Spinal cord (tissue), 10 donors: ENCODE data around the gene DKC1. TPM values are rescaled to one million over a fixed set of nuclear protein-coding genes. Genes with fewer than 3 reads are reported as not detected.
"Not testable (repeated sequence)": the region's sequence is repeated elsewhere in the genome, so short reads cannot be mapped to it uniquely, and the experiment has no call there.

Experiments used
- DNase-seq, 6 donors: peaks; one replicate each; pipeline versions ENCODE4 v3.0.0 to v3.0.0-alpha.2; 2013 to 2015; ENCODE audit warnings: low spot score in 6 of 6, low read depth in 4 of 6
- H3K27ac ChIP-seq: one replicate; pipeline ENCODE4 v1.5.1; 2013; ENCODE audit warnings: low read depth, low read length, control low read depth
- H3K27me3 ChIP-seq: one replicate; pipeline ENCODE4 v1.6.1; 2013; ENCODE audit warnings: low read length; ENCODE audit not compliant: control insufficient read depth, insufficient read depth
- H3K36me3 ChIP-seq: one replicate; pipeline ENCODE4 v1.6.1; 2013; ENCODE audit warnings: low read length; ENCODE audit not compliant: control insufficient read depth, insufficient read depth
- H3K4me1 ChIP-seq: one replicate; pipeline ENCODE4 v1.6.1; 2013; ENCODE audit warnings: low read length; ENCODE audit not compliant: control insufficient read depth, insufficient read depth
- H3K4me3 ChIP-seq: one replicate; pipeline ENCODE4 v1.5.1; 2013; ENCODE audit warnings: low read depth, low read length, control low read depth
- H3K9me3 ChIP-seq: one replicate; pipeline ENCODE4 v1.6.1; 2013; ENCODE audit warnings: low read length; ENCODE audit not compliant: control insufficient read depth, insufficient read depth
- WGBS: methylation state at CpG from one replicate; pipeline ENCODE4 v1.1.5; 2013; ENCODE audit warnings: missing lambda C conversion rate; ENCODE audit not compliant: insufficient coverage; 5-methylcytosine and 5-hydroxymethylcytosine counted together
- polyA plus RNA-seq, 2 donors: library from polyadenylated mRNA; unstranded; fragments of 120-200 nt; gene quantifications; one replicate each; pipeline ENCODE4 v1.2.1, GENCODE V29; 2013; ENCODE audit not compliant: insufficient read length in 2 of 2
- total RNA-seq, 2 donors: library from RNA; depleted of rRNA in 1 of 2; stranded (reverse); fragments of 120-200 nt in 1 of 2; fragments of >200 nt in 1 of 2; gene quantifications; one replicate each; pipeline versions ENCODE4 v1.2.3 to v1.2.4, GENCODE V29; 2013 to 2014
- donor health status: healthy.

DKC1 gene
- total and polyA plus RNA-seq, 4 donors: 20.1 to 42.4 (median 34.0) TPM

DNA sequence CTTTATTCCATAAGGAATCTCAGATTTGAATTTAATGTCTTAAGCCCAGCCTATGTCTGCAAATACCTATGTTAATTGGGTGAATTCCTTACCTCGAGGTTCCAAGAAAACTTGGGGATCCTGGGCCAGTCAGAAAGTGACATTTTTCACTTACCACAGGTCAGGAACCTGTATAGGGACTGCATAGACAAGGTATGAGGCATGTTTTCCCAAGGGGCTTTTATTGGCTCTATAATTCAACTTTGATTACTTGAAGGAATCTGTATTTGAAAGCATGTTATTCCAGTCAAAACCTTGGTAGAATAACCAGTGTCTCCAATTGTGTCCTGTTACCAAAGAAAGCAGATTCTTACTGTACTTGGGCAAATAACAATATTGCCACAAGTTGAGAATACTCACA, 51.1 kb downstream of the DKC1 start:
- no peak for DNase-seq
- no peaks in the 10 kb centered on the region for H3K36me3 ChIP-seq
- no peak overlapping the region for H3K4me3 ChIP-seq
- no peaks in the 10 kb centered on the region for H3K4me1 ChIP-seq
- H3K9me3 ChIP-seq: no peaks in the 10 kb centered on the region
- no peak overlapping the region for H3K27ac ChIP-seq
- no peaks in the 10 kb centered on the region for H3K27me3 ChIP-seq
- no CpG with 5 or more reads among the region's 1 CpG for WGBS

DNA sequence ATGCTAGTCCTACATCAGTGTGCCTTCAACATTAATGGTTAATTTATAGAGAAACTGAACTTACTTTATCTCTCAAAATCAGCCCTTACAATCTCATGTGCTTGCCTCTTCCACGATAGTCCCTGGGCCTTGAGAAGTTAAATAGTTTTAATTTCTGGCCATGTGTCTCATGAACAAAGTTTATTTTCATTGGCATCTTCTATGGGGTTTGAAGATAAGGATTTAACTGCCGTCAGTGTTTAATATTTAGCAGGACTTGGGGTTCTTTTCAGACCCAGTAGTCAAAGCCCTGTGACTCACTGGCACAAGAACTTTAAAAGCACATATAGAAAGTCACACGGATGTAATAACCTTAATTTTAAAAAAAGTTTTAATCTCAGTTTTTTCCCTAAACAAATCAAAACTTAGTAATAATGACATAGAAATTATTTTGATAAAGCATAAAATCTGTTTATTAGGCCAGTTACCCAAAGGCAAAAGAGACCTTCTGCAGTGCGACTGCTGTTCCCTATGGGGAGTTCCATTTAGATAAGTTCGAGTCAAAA, 52.7 kb downstream of the DKC1 start:
- no CpG with 5 or more reads among the region's 5 CpGs for WGBS

DNA sequence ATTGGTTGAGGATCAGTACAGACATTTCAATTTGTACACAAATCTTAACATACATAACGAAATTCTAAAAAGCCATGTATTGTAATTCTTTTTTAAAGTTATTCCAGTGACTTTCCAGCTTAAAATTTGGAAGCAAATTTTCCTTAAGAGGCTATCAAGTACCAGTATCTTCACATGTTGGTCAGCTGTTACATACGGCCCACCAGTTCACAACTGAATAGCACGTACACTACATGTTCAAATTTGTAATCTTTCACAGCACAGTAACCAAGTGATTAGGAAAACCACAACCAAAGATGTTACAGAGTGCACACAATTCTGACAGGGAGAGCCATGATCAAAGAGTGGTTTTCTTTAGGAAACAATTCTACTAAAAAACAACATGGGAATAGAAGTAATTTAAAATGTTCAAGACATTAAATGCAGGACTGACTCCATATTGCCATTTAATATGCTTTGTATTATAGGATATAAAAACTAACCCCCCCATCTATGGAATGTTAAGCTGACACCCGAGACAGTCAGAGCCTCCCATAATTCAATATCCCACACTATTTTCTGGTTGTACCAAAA, 53.7 kb downstream of the DKC1 start:
- H3K27ac ChIP-seq, H3K27me3 ChIP-seq, H3K4me1 ChIP-seq, H3K9me3 ChIP-seq, DNase-seq, H3K36me3 ChIP-seq, H3K4me3 ChIP-seq: not testable (repeated sequence)
- 73% methylated on average over 2 of the region's 4 CpGs for WGBS

More for the DNA sequence above, 52.7 kb downstream of the DKC1 start:
- no peak for DNase-seq
- no peak overlapping the region for H3K4me3 ChIP-seq
- H3K27ac ChIP-seq: no peak overlapping the region
- no peaks in the 10 kb centered on the region for H3K27me3 ChIP-seq
- no peaks in the 10 kb centered on the region for H3K4me1 ChIP-seq
- H3K9me3 ChIP-seq: no peaks in the 10 kb centered on the region
- no peaks in the 10 kb centered on the region for H3K36me3 ChIP-seq

DNA sequence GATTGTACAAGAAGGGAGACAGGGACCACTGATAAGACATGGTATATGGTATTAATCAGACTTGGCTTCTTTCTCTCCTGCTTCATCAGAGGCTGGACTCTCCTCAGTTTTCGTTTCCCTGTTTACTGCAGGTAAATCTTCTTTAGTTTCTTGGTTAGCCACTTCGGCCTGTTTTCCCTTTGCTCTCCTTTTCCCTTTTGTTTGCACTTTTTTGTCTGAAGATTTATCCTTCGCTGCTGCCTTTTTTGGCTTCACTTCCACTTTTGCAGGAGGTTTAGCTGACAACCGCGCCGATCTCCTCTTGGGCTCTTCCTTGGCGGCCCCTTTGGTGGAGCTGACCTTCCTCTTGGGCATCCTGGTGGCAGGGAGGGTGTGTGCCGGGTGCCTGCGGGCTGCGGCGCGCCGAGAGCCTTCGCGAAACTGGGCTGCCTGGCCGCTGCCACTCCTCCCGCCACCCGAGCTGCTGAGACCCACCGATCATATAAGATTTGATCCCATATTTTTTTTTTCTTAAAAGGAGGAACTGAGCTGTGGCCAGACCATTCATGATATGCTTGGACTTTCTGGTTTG, 54.5 kb downstream of the DKC1 start:
- not testable (repeated sequence) for H3K27me3 ChIP-seq, H3K4me1 ChIP-seq, H3K36me3 ChIP-seq, DNase-seq, H3K9me3 ChIP-seq, H3K27ac ChIP-seq, H3K4me3 ChIP-seq
- WGBS: 92% methylated on average over 11 of the region's 19 CpGs

DNA sequence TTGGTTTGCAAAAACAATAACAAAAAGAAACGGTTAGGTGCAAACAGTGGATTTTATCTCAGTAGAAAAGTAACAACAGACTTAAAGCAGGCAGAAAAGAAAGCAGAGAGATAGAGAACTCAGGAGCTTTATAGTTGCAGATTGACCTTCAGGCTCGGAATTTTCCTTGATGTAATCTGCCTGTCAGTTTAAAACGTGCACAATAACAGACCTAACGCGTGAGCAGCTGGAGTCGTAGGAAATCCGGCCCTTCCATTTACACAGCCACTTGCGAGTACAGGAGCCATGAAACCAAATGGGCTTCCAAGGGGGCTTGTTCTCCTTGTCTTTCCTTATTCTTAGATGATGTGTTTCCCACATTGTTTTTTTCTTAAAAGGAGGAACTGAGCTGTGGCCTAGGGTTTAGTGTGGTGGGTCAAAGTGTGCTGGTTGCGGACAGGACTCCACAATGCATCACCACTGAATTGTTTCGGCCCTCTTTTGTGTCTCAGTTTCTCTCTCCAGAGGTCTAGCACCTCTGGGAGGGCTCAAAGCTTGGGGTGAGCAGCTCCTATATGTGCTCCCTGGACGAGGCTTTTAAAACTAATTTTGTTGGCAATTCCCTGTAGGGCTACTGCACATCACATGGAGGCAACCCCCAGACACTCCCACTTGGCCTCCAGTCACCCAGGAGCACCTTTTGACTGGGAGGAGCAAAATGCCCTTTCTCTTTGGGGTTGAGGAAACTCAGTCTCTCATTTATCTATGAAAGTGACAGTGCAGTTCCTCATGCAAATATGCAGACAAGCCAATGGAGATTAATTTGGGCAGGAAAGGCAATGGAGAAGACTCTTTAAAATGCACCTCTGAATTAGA, 56.5 kb downstream of the DKC1 start:
- Histone ChIP-seq H3K9me3 (no peaks in the 10 kb centered on the region), H3K27me3 (no peaks in the 10 kb centered on the region), H3K27ac (no peak overlapping the region), H3K4me3 (no peak overlapping the region), H3K4me1 (no peaks in the 10 kb centered on the region), H3K36me3 (no peaks in the 10 kb centered on the region)
- no peak for DNase-seq
- WGBS: 58% methylated on average over 9 of the region's 11 CpGs

DNA sequence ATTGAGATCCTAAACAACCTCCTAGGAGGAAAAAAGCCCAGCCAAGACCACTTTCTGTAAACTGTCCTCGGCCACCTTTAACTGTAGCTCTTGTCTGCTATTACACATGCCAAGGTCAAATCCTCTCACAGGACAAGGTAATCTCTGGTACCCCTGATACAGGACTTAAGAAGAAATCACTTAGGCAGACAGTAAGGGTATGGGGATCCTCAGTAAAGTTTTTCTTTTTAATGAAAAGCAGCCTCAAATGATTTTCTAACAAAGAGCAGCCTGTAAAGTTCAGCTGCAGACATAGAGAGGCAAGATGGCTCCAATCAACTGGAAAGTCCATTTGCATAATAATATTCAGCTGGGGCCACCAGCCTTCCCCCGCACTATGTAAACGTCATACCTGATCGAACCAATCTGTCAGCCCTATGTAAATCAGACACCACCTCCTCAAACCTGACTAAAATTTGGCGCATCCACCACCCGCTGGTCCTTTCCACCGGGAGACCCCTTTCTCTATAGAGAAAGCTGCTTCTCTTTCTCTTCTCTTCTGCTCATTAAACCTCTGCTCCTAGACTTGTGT, 57.2 kb downstream of the DKC1 start:
- 52% methylated on average over 7 of the region's 7 CpGs for WGBS
- Histone ChIP-seq H3K27me3 (no peaks in the 10 kb centered on the region), H3K4me1 (no peaks in the 10 kb centered on the region)

DNA sequence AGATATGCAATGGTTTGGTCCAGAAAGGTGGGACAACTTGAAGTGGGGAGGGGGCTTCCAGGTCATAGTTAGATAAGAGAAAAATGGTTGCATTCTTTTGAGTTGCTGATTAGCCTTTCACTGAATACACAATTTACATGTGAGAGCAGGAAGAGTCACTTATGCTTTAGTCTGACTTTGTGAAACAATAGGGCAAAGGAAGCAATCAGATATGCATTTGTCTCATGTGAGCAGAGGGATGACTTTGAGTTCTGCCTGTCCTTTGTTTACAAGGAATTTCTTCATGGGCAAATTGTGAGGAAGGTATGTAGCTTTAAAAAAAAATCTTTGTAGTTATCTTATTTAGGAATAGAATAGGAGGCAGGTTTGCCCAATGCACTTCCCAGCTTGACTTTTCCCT, 58.9 kb downstream of the DKC1 start:
- H3K9me3 ChIP-seq: no peaks in the 10 kb centered on the region
- H3K27me3 ChIP-seq: no peaks in the 10 kb centered on the region
- DNase-seq: no peak
- H3K4me1 ChIP-seq: no peaks in the 10 kb centered on the region
- H3K4me3 ChIP-seq: no peak overlapping the region
- no peak overlapping the region for H3K27ac ChIP-seq
- H3K36me3 ChIP-seq: no peaks in the 10 kb centered on the region

More for the DNA sequence above, 57.2 kb downstream of the DKC1 start:
- Histone ChIP-seq H3K27ac (no peak overlapping the region), H3K36me3 (no peaks in the 10 kb centered on the region), H3K4me3 (no peak overlapping the region), H3K9me3 (no peaks in the 10 kb centered on the region)
- DNase-seq: no peak

DNA sequence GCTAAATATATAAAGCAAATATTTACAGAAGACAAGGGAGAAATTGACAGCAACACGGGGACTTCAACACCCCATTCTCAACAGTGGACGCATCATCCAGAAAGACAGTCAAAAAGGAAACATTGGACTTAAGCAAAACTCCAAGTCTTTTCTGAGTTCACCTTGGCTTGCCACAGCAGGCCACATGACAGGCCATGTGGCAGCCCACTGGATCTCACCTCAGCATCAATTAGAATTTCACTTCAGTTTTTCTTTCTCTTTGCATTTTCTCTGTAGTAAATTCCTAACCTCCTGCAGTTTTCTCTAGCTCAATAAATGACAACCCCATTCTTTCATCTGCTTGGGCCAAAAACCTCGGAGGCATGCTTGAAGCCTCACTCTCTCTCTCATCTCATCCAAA, 59.4 kb downstream of the DKC1 start:
- no peaks in the 10 kb centered on the region for H3K9me3 ChIP-seq
- no peak overlapping the region for H3K4me3 ChIP-seq
- no peaks in the 10 kb centered on the region for H3K4me1 ChIP-seq
- no peaks in the 10 kb centered on the region for H3K27me3 ChIP-seq
- H3K36me3 ChIP-seq: no peaks in the 10 kb centered on the region
- 72% methylated on average over 3 of the region's 3 CpGs for WGBS
- DNase-seq: no peak
- no peak overlapping the region for H3K27ac ChIP-seq

DNA sequence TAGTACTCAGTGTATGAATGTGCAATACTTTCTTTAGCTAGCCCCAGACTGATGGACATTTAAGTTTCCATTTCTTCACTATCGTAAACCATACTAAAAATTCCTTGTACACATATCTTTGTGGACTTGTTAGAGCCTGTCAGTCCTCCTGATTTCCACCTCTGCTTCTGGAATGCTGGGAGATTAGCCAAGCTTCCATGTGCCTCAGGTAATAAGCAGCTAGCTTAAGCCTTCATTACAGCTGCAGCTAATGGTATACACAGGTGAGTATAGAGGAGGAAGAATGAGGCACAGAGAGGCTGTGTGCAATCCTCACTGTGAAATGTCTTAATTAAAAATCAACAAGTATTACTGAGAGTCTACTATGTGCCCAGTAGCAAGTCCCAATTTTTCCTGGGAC, 62.0 kb downstream of the DKC1 start:
- Histone ChIP-seq H3K27me3 (no peaks in the 10 kb centered on the region), H3K4me1 (no peaks in the 10 kb centered on the region), H3K36me3 (no peaks in the 10 kb centered on the region), H3K9me3 (no peaks in the 10 kb centered on the region), H3K27ac (no peak overlapping the region), H3K4me3 (no peak overlapping the region)
- WGBS: no CpG with 5 or more reads among the region's 1 CpG
- DNase-seq: no peak
